Fibroblast of lung (primary cell): ENCODE measurements around the gene NPFFR1.

Experiments used
- CTCF ChIP-seq, 2 donors: IDR thresholded peaks in 1 of 2; conservative IDR thresholded peaks in 1 of 2; 1 replicate in 1 of 2; 2 replicates in 1 of 2; pipeline ENCODE4 v1.5.1; 2011 to 2012; ENCODE audit warnings: low read length in 2 of 2, control low read depth in 1 of 2, inconsistent platforms in 1 of 2, low read depth in 1 of 2, mild to moderate bottlenecking in 1 of 2
- EZH2 ChIP-seq: IDR thresholded peaks from 2 replicates; pipeline ENCODE4 v1.5.1; 2012; ENCODE audit warnings: low read length, control low read depth, mild to moderate bottlenecking; ENCODE audit errors: missing control alignments

DNA sequence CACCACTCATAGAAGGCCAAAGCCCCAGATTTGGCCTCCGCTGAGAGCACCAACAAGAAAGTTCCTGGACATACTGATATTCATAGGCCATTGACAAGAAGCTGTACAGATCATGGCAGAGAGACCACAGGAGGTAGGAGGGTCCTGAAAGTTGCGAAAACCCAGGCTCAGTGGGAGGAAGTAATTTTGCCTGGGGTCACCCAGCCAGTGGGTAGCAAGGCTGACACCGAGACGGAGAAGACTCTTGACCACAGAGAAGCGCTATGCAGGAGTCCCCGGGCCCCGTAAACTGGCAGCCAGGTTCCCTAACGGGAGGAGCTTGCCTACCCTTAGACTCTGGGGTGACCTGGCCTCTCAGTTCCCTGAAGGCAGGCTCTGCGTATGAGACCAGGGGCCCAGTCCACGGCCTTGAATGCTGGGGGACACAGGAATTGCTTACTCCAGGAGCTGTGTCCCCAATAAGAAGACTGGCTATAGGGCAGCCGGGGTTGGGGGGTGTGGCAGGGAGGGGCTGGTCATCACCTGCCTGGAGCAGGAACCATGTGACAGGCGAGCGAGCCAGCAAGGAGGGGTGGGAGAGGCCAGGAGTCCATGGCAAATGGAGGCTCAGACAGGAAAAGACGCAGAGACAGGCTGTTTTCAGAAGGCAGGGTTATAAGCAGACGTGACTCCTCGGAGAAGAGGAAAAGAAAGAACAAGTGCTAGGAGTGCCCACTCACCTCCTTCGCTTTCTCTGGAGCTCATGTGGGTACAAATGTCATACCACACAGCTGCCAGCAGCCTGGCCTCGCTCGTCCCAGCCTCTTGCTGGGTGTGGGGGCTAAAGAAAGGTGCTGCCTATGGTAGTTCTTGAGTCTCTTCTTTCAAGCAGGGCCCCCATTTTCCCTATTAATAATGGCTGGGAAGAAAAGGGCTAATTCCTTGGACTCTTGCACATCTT lies 24.6 kb upstream of the NPFFR1 start:
- TF ChIP-seq CTCF (conservative IDR thresholded peaks at IDR 0.05 in 1 of 2, IDR thresholded peaks at IDR 0.05 in 1 of 2; ENCODE audit: low read depth in 1 of 2, low read length in 2 of 2): no peak
- TF ChIP-seq EZH2: no peak
